ENCODE results near the gene TBC1D9B. TPM values are rescaled to one million over a fixed set of nuclear protein-coding genes. Genes with fewer than 3 reads are reported as not detected.
A peak's percentile ranks its signal among the peaks of the same experiment; 100 is the strongest.

Gene TBC1D9B
- total and polyA plus RNA-seq, 4 donors = 32.1 to 120 (median 75.1) TPM

DNA sequence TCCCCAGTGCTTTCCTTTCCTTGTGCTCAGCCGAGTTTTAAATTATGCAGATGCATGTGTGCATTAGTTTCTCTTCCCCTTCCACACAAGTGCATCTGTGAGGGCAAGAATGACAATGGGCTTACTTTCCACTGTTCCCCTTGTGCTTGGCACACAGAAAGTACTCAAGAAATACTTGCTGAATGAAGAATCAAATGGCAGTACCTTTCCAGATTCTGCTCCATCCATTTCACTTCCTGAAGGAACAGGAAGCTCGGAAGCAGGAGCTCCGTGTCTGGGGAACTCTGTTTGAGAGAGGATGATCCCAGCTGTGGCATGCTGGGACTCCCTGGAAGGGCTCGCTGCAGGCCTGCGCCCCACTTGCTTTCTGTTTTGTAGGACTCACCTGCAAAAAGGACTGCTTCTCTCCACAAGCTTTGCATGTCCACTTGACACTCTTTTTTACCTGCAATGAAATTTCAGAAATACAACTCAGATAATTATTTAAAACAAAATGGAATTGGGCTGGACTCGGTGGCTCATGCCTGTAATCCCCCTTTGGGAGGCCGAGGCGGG lies 54.6 kb downstream of the TBC1D9B start:
- Histone ChIP-seq H3K27ac (ENCODE audit: low read depth in 1 of 2, low read length in 2 of 2) (no peak overlapping the region), H3K36me3 (ENCODE audit: control insufficient read depth in 1 of 2, insufficient read depth in 2 of 2, low read length in 1 of 2) (peaks cover 0 to 9% of the 10 kb centered on the region in 2 donors), H3K4me3 (ENCODE audit: low read length in 2 of 2) (no peak overlapping the region), H3K4me1 (ENCODE audit: control insufficient read depth in 1 of 2, insufficient read depth in 2 of 2, low read length in 2 of 2) (no peaks in the 10 kb centered on the region), H3K27me3 (ENCODE audit: control insufficient read depth in 1 of 2, insufficient read depth in 2 of 2, low read length in 1 of 2) (no peaks in the 10 kb centered on the region), H3K9me3 (ENCODE audit: control insufficient read depth, low read length) (no peaks in the 10 kb centered on the region)
- 89 to 92% methylated on average over 8 of the region's 8 CpGs for WGBS, 2 donors
- no peak for DNase-seq
- intact Hi-C loops (cut with DNase I) = loop anchor here in 1 of 2 donors (10.0 kb wide), 1 partner anchor 48 kb away; the partner anchor contains the start of gene MGAT4B
- no peak for ATAC-seq (ENCODE audit: low FRiP score)

DNA sequence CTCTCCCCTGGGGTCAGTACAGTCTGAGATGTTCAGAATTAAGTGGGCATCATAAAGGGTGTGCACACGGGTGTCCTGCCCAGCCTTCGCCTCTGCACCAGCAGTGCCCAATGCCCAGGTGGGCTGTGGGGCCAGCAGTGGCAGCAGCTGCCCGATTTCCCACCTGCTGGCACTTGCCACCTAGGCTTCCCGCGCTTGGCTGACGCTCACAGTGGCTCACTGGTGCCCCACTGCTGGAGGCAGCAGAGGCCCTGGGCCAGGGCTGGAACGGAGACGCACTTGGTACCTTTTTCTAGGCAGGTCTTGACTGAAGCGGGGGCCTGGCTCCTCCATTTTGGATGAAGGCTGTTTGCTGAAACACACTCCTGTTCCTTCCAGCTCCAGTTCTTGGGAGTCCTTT lies 66.1 kb downstream of the TBC1D9B start:
- Histone ChIP-seq H3K9me3 (ENCODE audit: control insufficient read depth, low read length) (no peaks in the 10 kb centered on the region), H3K36me3 (ENCODE audit: control insufficient read depth in 1 of 2, insufficient read depth in 2 of 2, low read length in 1 of 2) (peaks cover 2 to 10% of the 10 kb centered on the region in 2 donors), H3K27me3 (ENCODE audit: control insufficient read depth in 1 of 2, insufficient read depth in 2 of 2, low read length in 1 of 2) (no peaks in the 10 kb centered on the region), H3K4me1 (ENCODE audit: control insufficient read depth in 1 of 2, insufficient read depth in 2 of 2, low read length in 2 of 2) (no peaks in the 10 kb centered on the region), H3K27ac (ENCODE audit: low read depth in 1 of 2, low read length in 2 of 2) (no peak overlapping the region), H3K4me3 (ENCODE audit: low read length in 2 of 2) (no peak overlapping the region)
- 92 to 93% methylated on average over 9 of the region's 9 CpGs for WGBS, 2 donors
- intact Hi-C loops (cut with DNase I) = no loop called here
- no peak for ATAC-seq (ENCODE audit: low FRiP score)
- no peak for DNase-seq

DNA sequence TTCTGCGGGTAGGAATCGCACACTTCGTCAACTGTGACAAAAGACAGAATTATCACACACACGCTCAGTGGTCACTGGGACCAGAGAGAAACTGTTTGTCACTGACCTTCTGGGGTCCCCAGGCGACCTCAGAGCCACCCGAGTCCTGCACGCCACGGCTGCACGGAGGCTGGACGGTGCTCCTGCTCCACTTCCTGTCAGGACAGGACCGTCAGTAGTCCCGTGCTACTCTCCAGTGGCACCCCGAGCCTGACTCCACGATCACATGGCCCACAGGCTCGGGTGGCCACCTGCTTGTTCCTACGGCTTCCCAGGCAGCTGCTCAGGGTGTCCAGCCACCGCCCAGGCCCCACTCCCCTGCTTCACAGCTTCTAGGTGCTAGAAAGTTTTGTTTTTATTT lies 66.9 kb downstream of the TBC1D9B start:
- Histone ChIP-seq H3K36me3 (ENCODE audit: control insufficient read depth in 1 of 2, insufficient read depth in 2 of 2, low read length in 1 of 2) (peaks cover 0 to 15% of the 10 kb centered on the region in 2 donors), H3K4me1 (ENCODE audit: control insufficient read depth in 1 of 2, insufficient read depth in 2 of 2, low read length in 2 of 2) (no peaks in the 10 kb centered on the region), H3K27me3 (ENCODE audit: control insufficient read depth in 1 of 2, insufficient read depth in 2 of 2, low read length in 1 of 2) (no peaks in the 10 kb centered on the region), H3K4me3 (ENCODE audit: low read length in 2 of 2) (no peak overlapping the region), H3K9me3 (ENCODE audit: control insufficient read depth, low read length) (no peaks in the 10 kb centered on the region), H3K27ac (ENCODE audit: low read depth in 1 of 2, low read length in 2 of 2) (no peak overlapping the region)
- DNase-seq (no peak), ATAC-seq (ENCODE audit: low FRiP score) (no peak)
- intact Hi-C loops (cut with DNase I) = loop anchor here in 1 of 2 donors (1.0 kb wide), 1 partner anchor 18 kb away; no protein-coding TSS in a partner anchor
- 84 to 86% methylated on average over 17 of the region's 17 CpGs for WGBS, 2 donors

DNA sequence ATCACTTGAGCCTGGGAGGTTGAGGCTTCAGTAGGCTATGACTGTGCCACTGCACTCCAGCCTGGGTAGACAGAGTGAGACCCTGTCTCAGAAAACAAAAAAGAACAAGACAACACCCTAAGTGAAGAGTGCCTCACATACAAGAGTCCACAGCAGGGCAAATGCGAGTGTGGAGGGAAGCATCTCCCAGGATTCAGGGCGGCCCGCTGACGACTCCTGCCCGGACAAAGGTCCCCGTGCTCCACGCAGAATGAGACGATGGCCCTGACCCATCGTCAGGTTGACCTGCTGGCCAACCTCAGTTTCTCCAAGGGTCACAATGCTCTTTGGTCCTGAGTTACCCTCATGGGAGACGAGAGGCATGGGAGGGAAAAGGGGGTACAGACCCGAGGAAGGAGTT lies 67.4 kb downstream of the TBC1D9B start:
- Histone ChIP-seq H3K27ac (ENCODE audit: low read depth in 1 of 2, low read length in 2 of 2) (no peak overlapping the region), H3K9me3 (ENCODE audit: control insufficient read depth, low read length) (no peaks in the 10 kb centered on the region), H3K27me3 (ENCODE audit: control insufficient read depth in 1 of 2, insufficient read depth in 2 of 2, low read length in 1 of 2) (no peaks in the 10 kb centered on the region), H3K4me1 (ENCODE audit: control insufficient read depth in 1 of 2, insufficient read depth in 2 of 2, low read length in 2 of 2) (no peaks in the 10 kb centered on the region), H3K36me3 (ENCODE audit: control insufficient read depth in 1 of 2, insufficient read depth in 2 of 2, low read length in 1 of 2) (peaks cover 0 to 15% of the 10 kb centered on the region in 2 donors), H3K4me3 (ENCODE audit: low read length in 2 of 2) (no peak overlapping the region)
- 90 to 92% methylated on average over 11 of the region's 11 CpGs for WGBS, 2 donors
- DNase-seq (no peak), ATAC-seq (ENCODE audit: low FRiP score) (no peak)
- intact Hi-C loops (cut with DNase I) = loop anchor here in 1 of 2 donors (1.0 kb wide), 1 partner anchor 18 kb away; no protein-coding TSS in a partner anchor

DNA sequence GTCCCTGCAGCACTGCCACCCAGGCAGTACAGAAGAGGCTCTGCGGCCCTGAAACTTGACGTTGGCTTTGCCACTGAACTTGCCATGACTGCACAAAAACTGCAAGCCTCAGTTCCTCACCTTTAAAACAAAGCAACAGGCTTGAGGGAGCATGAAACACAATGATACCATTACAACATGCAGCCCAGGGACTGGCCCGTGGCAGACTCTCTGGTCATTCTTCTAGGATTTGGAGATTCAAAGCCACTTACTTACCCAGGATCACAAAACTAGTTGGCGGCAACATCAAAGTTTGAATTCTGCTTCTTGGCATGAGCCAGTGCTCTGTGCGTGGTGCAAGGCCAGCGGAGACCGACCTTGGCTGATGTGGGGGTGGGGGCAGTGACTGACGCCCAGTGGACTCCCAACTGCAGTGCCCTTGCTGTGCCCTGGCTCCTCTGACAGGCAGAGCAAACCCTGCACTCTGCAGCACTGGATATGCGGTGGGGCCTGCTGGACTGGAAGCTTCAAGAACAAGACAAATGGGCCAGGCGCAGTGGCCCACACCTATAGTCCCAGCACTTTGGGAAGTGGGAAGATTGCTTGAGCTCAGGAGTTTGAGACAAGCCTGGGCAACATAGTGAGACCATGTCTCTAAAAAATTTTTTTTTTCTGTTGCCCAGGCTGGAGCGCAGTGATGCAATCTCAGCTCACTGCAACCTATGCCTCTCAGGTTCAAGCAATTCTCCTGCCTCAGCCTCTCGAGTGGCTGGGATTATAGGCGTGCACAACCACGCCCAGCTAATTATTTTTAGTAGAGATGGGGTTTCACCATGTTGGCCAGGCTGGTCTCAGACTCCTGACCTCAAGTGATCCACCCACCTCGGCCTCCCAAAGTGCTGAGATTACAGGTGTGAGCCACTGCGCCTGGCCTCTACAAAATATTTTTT lies 68.1 kb downstream of the TBC1D9B start:
- H3K27me3 ChIP-seq (ENCODE audit: control insufficient read depth in 1 of 2, insufficient read depth in 2 of 2, low read length in 1 of 2) = no peaks in the 10 kb centered on the region
- H3K36me3 ChIP-seq (ENCODE audit: control insufficient read depth in 1 of 2, insufficient read depth in 2 of 2, low read length in 1 of 2) = peaks cover 0 to 15% of the 10 kb centered on the region in 2 donors
- WGBS, 2 donors = 79 to 82% methylated on average over 16 of the region's 16 CpGs
- ATAC-seq (ENCODE audit: low FRiP score) (no peak), DNase-seq (peak in 1 of 2 donors; percentile 73)
- intact Hi-C loops (cut with DNase I) = loop anchor here in 1 of 2 donors (1.0 kb wide), 1 partner anchor 17 kb away; no protein-coding TSS in a partner anchor
- no peak overlapping the region for H3K4me3 ChIP-seq (ENCODE audit: low read length in 2 of 2)
- no peak overlapping the region for H3K27ac ChIP-seq (ENCODE audit: low read depth in 1 of 2, low read length in 2 of 2)
- H3K9me3 ChIP-seq (ENCODE audit: control insufficient read depth, low read length) = no peaks in the 10 kb centered on the region
- no peaks in the 10 kb centered on the region for H3K4me1 ChIP-seq (ENCODE audit: control insufficient read depth in 1 of 2, insufficient read depth in 2 of 2, low read length in 2 of 2)

DNA sequence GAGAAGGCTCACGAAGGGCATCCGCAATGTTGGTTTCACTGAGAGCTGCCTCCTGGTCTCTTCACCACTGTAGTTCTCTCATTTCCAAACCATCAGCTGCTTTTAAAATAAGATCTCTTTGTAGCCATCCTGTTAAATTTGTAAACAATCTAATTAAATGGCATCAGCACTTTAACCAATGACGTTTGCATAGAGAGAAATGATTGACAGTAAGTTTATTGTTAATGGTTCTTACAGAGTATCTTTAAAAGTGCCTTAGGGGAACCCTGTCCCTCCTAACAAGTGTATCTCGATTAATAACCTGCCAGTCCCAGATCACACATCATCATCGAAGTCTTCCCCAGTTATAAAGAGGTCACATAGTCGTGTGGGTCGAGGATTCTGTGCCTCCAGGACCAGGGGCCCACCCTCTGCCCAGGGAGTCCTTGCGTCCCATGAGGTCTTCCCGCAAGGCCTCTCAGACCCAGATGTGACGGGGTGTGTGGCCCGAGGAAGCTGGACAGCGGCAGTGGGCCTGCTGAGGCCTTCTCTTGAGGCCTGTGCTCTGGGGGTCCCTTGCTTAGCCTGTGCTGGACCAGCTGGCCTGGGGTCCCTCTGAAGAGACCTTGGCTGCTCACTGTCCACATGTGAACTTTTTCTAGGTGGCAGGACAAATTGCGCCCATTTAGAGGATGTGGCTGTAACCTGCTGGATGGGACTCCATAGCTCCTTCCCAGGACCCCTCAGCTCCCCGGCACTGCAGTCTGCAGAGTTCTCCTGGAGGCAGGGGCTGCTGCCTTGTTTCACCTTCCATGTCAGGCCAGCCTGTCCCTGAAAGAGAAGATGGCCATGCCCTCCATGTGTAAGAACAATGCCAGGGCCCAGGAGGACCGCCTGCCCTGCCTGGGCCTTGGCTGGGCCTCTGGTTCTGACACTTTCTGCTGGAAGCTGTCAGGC lies 70.4 kb downstream of the TBC1D9B start:
- Histone ChIP-seq H3K27me3 (ENCODE audit: control insufficient read depth in 1 of 2, insufficient read depth in 2 of 2, low read length in 1 of 2) (no peaks in the 10 kb centered on the region), H3K4me3 (ENCODE audit: low read length in 2 of 2) (no peak overlapping the region), H3K9me3 (ENCODE audit: control insufficient read depth, low read length) (no peaks in the 10 kb centered on the region), H3K36me3 (ENCODE audit: control insufficient read depth in 1 of 2, insufficient read depth in 2 of 2, low read length in 1 of 2) (peaks cover 4 to 22% of the 10 kb centered on the region in 2 donors), H3K27ac (ENCODE audit: low read depth in 1 of 2, low read length in 2 of 2) (no peak overlapping the region), H3K4me1 (ENCODE audit: control insufficient read depth in 1 of 2, insufficient read depth in 2 of 2, low read length in 2 of 2) (no peaks in the 10 kb centered on the region)
- ATAC-seq (ENCODE audit: low FRiP score) (peak; percentile 28), DNase-seq (peak in 1 of 2 donors; percentile 58)
- intact Hi-C loops (cut with DNase I) = no loop called here
- WGBS, 2 donors = 84 to 85% methylated on average over 15 of the region's 15 CpGs

DNA sequence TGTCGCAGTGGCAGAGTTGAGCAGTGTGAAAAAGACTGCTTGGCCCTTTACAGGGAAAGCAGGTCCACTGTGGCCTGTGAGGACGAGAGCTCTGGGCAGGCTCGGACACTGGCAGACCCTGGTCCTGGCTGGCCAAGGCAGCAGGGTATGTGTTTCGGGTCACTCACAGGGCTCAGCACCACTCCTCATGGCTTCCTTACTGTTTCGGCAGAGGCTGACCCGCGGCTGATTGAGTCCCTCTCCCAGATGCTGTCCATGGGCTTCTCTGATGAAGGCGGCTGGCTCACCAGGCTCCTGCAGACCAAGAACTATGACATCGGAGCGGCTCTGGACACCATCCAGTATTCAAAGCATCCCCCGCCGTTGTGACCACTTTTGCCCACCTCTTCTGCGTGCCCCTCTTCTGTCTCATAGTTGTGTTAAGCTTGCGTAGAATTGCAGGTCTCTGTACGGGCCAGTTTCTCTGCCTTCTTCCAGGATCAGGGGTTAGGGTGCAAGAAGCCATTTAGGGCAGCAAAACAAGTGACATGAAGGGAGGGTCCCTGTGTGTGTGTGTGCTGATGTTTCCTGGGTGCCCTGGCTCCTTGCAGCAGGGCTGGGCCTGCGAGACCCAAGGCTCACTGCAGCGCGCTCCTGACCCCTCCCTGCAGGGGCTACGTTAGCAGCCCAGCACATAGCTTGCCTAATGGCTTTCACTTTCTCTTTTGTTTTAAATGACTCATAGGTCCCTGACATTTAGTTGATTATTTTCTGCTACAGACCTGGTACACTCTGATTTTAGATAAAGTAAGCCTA lies 71.3 kb downstream of the TBC1D9B start:
- intact Hi-C loops (cut with DNase I) = no loop called here
- peak; percentile 34 for ATAC-seq (ENCODE audit: low FRiP score)

More for the DNA sequence above, 71.3 kb downstream of the TBC1D9B start:
- DNase-seq = peak in 1 of 2 donors; percentile 78
- WGBS, 2 donors = 84 to 86% methylated on average over 19 of the region's 19 CpGs
- Histone ChIP-seq H3K4me3 (ENCODE audit: low read length in 2 of 2) (no peak overlapping the region), H3K27me3 (ENCODE audit: control insufficient read depth in 1 of 2, insufficient read depth in 2 of 2, low read length in 1 of 2) (no peaks in the 10 kb centered on the region), H3K36me3 (ENCODE audit: control insufficient read depth in 1 of 2, insufficient read depth in 2 of 2, low read length in 1 of 2) (peaks cover 4 to 22% of the 10 kb centered on the region in 2 donors), H3K9me3 (ENCODE audit: control insufficient read depth, low read length) (no peaks in the 10 kb centered on the region), H3K4me1 (ENCODE audit: control insufficient read depth in 1 of 2, insufficient read depth in 2 of 2, low read length in 2 of 2) (no peaks in the 10 kb centered on the region), H3K27ac (ENCODE audit: low read depth in 1 of 2, low read length in 2 of 2) (no peak overlapping the region)

Measured in aorta (tissue), 5 donors.